Neural progenitor cell (in vitro differentiated cells): ENCODE measurements around the gene PEAK1. TPM values are rescaled to one million over a fixed set of nuclear protein-coding genes. Genes with fewer than 3 reads are reported as not detected.
A peak's percentile ranks its signal among the peaks of the same experiment; 100 is the strongest.

ENCODE experiments used
- DNase-seq: peaks from one replicate; pipeline ENCODE4 v3.0.0-alpha.2; 2016; ENCODE audit warnings: low spot score
- H2AFZ ChIP-seq: fragments of 200-600 bp; sonication (generic); replicated peaks from 2 replicates; pipeline ENCODE4 v1.6.1; 2016; ENCODE audit warnings: antibody characterized with exemption
- H3F3A ChIP-seq: fragments of 200-600 bp; sonication (generic); 2 replicates; pipeline ENCODE4 v1.6.1; 2016; ENCODE audit warnings: antibody characterized with exemption, low read depth
- H3K27ac ChIP-seq: fragments of 200-600 bp; sonication (generic); 2 replicates; pipeline ENCODE4 v1.5.1; 2016; ENCODE audit warnings: mild to moderate bottlenecking
- H3K27me3 ChIP-seq: fragments of 200-600 bp; sonication (generic); 2 replicates; pipeline ENCODE4 v1.6.1; 2016; ENCODE audit warnings: mild to moderate bottlenecking, moderate library complexity
- H3K36me3 ChIP-seq: fragments of 200-600 bp; sonication (generic); 2 replicates; pipeline ENCODE4 v1.5.1; 2016
- H3K4me1 ChIP-seq: fragments of 200-600 bp; sonication (generic); 2 replicates; pipeline ENCODE4 v1.6.1; 2016; ENCODE audit warnings: mixed run types
- H3K4me2 ChIP-seq: fragments of 200-600 bp; sonication (generic); 2 replicates; pipeline ENCODE4 v1.6.1; 2016
- H3K4me3 ChIP-seq: fragments of 200-600 bp; sonication (generic); 2 replicates; pipeline ENCODE4 v1.5.1; 2016
- H3K79me2 ChIP-seq: fragments of 200-600 bp; sonication (generic); 2 replicates; pipeline ENCODE4 v1.6.1; 2016; ENCODE audit warnings: low read depth
- H3K9ac ChIP-seq: fragments of 200-600 bp; sonication (generic); 2 replicates; pipeline ENCODE4 v1.6.1; 2016
- H3K9me3 ChIP-seq: fragments of 200-600 bp; sonication (generic); 2 replicates; pipeline ENCODE4 v1.5.1; 2016; ENCODE audit warnings: low read depth
- H4K20me1 ChIP-seq: fragments of 200-600 bp; sonication (generic); 2 replicates; pipeline ENCODE4 v1.6.1; 2016; ENCODE audit warnings: low read depth
- H3K27ac Mint-ChIP-seq: 3 replicates; pipeline ENCODE4 v1.8.0; 2021; ENCODE audit warnings: mixed read lengths
- H3K27me3 Mint-ChIP-seq: 2 replicates; pipeline ENCODE4 v1.8.0; 2022; ENCODE audit warnings: low read depth, mild to moderate bottlenecking, inconsistent platforms, moderate library complexity, mixed read lengths; ENCODE audit not compliant: insufficient read depth
- H3K36me3 Mint-ChIP-seq: 3 replicates; pipeline ENCODE4 v1.8.0; 2021; ENCODE audit warnings: mixed read lengths
- H3K4me1 Mint-ChIP-seq: 3 replicates; pipeline ENCODE4 v1.8.0; 2021; ENCODE audit warnings: mixed read lengths
- H3K4me3 Mint-ChIP-seq: 3 replicates; pipeline ENCODE4 v1.8.0; 2021; ENCODE audit warnings: mild to moderate bottlenecking, moderate library complexity, mixed read lengths
- H3K9me3 Mint-ChIP-seq: 3 replicates; pipeline ENCODE4 v1.8.0; 2020; ENCODE audit warnings: mixed read lengths
- CTCF ChIP-seq: fragments of 200-600 bp; sonication (generic); IDR thresholded peaks from 2 replicates; pipeline ENCODE4 v1.5.1; 2017; ENCODE audit warnings: antibody characterized with exemption, mild to moderate bottlenecking
- EZH2 ChIP-seq: fragments of 200-600 bp; sonication (generic); IDR thresholded peaks from 2 replicates; pipeline ENCODE4 v1.6.1; 2017; ENCODE audit warnings: antibody characterized with exemption, mild to moderate bottlenecking, moderate library complexity
- EZH2phosphoT487 ChIP-seq: fragments of 200-600 bp; sonication (generic); IDR thresholded peaks from 2 replicates; pipeline ENCODE4 v1.6.1; 2017; ENCODE audit warnings: antibody characterized with exemption
- total RNA-seq: library from RNA; depleted of rRNA; stranded (reverse); fragments of >200 nt; gene quantifications from 2 replicates; pipeline ENCODE4 v1.2.3, GENCODE V29; 2015; ENCODE audit warnings: low replicate concordance

PEAK1 gene
- total RNA-seq, 1 donor from 2014 or later = 30.9 TPM

DNA sequence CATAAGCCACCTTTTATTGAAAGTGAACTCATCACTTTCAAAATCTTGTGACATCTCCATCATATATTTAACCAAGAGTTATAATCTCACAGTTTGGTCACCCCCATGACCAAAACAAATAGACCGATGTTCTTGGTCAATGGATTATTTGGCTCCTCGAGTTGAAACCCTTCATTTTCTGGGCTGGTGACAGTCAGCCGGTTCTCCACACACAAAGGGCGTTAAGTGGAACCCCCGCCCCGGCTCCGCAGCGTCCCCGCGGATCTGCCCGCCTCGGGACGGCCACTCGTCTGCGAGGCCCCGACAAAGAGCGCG, 349.8 kb downstream of the PEAK1 start:
- H3K4me2 ChIP-seq = peak overlapping the region; percentile 98
- no peak overlapping the region for H3K27ac Mint-ChIP-seq
- no peaks in the 10 kb centered on the region for H3K27me3 ChIP-seq
- H3K9ac ChIP-seq = peak overlapping the region; percentile 76
- peak overlapping the region; percentile 88 for H3K4me3 ChIP-seq
- peaks cover 2% of the 10 kb centered on the region for H3K27me3 Mint-ChIP-seq
- no peak for TF ChIP-seq CTCF
- TF ChIP-seq EZH2phosphoT487 = no peak
- no peak for TF ChIP-seq EZH2
- peaks cover 14% of the 10 kb centered on the region for H3K36me3 Mint-ChIP-seq
- no peaks in the 10 kb centered on the region for H3K9me3 ChIP-seq
- peaks cover 54% of the 10 kb centered on the region for H3K79me2 ChIP-seq
- H3K27ac ChIP-seq = no peak overlapping the region
- peaks cover 5% of the 10 kb centered on the region for H3F3A ChIP-seq
- peak overlapping the region; percentile 90 for H3K4me3 Mint-ChIP-seq
- H3K4me1 ChIP-seq = peaks cover 23% of the 10 kb centered on the region
- H3K9me3 Mint-ChIP-seq = no peaks in the 10 kb centered on the region
- H2AFZ ChIP-seq = no peak overlapping the region
- no peak for DNase-seq
- H4K20me1 ChIP-seq = peaks cover 53% of the 10 kb centered on the region
- H3K36me3 ChIP-seq = no peaks in the 10 kb centered on the region
- peaks cover 32% of the 10 kb centered on the region for H3K4me1 Mint-ChIP-seq

DNA sequence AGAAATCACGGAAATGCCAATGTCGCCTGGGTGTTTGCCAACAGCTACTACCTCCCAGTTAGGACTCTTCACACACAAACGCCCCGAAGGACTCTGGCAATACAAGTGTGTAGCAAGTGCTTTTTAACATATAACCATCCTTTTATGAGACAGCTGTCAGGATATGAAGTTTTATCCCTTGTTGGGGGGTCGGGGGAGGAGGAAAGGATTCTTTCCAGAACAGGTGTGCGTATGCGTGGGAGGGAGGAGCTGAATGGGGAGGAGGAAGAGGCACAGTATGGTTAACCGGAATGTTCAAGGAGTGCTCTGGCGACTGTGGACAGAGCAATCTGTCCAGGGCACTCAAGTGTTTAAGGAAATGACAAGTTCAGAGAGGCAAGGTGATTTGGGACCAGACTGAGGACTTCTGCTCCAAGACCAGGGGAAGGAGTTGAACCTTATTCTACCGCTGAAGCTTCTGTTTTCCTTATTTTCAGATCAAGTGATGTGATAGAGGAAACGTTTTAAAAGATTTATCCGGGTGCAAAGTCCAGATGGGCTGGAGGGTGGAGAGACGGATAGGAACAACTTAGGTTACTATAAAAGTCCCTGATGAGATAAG, 350.3 kb downstream of the PEAK1 start:
- Mint-ChIP-seq H3K4me1 (peaks cover 37% of the 10 kb centered on the region), H3K4me3 (peak overlapping the region; percentile 90), H3K9me3 (no peaks in the 10 kb centered on the region), H3K27ac (peak overlapping the region; percentile 42), H3K36me3 (peaks cover 14% of the 10 kb centered on the region), H3K27me3 (peaks cover 2% of the 10 kb centered on the region)
- no peak for TF ChIP-seq EZH2
- no peak for TF ChIP-seq EZH2phosphoT487
- TF ChIP-seq CTCF = no peak
- no peak overlapping the region for H3K27ac ChIP-seq
- H3K27me3 ChIP-seq = no peaks in the 10 kb centered on the region
- peak overlapping the region; percentile 76 for H3K9ac ChIP-seq
- no peak for DNase-seq
- peak overlapping the region; percentile 88 for H3K4me3 ChIP-seq
- no peak overlapping the region for H2AFZ ChIP-seq
- H3K36me3 ChIP-seq = no peaks in the 10 kb centered on the region
- no peaks in the 10 kb centered on the region for H3K9me3 ChIP-seq
- peaks cover 58% of the 10 kb centered on the region for H4K20me1 ChIP-seq
- peaks cover 23% of the 10 kb centered on the region for H3K4me1 ChIP-seq
- peaks cover 8% of the 10 kb centered on the region for H3F3A ChIP-seq
- H3K4me2 ChIP-seq = peak overlapping the region; percentile 98
- H3K79me2 ChIP-seq = peaks cover 59% of the 10 kb centered on the region

DNA sequence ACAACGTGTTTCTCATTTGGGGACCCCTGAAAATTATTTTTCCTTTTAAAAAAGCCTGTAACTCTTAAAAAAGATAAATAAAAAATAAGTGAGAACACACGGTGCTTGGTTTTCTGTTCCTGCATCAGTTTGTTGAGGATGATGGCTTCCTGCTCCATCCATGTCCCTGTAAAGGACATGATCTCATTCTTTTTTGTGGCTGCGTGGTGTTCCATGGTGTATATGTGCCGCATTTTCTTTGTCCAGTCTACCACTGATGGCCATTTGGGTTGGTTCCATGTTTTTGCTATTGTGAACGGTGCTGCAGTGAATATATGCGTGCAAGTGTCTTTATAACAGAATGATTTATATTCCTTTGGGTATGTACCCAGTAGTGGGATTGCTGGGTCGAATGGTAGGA, 351.3 kb downstream of the PEAK1 start:
- no peak overlapping the region for H3K27ac ChIP-seq
- no peaks in the 10 kb centered on the region for H3K36me3 ChIP-seq
- Mint-ChIP-seq H3K36me3 (peaks cover 14% of the 10 kb centered on the region), H3K4me1 (peaks cover 38% of the 10 kb centered on the region), H3K4me3 (peak overlapping the region; percentile 30), H3K9me3 (no peaks in the 10 kb centered on the region), H3K27me3 (peaks cover 2% of the 10 kb centered on the region), H3K27ac (no peak overlapping the region)
- no peak overlapping the region for H3K4me3 ChIP-seq
- H4K20me1 ChIP-seq = peaks cover 68% of the 10 kb centered on the region
- H3K4me2 ChIP-seq = no peak overlapping the region
- H3K27me3 ChIP-seq = no peaks in the 10 kb centered on the region
- H3K9me3 ChIP-seq = no peaks in the 10 kb centered on the region
- no peak overlapping the region for H2AFZ ChIP-seq
- H3K4me1 ChIP-seq = peaks cover 23% of the 10 kb centered on the region
- TF ChIP-seq CTCF (no peak), EZH2 (no peak), EZH2phosphoT487 (no peak)
- peaks cover 69% of the 10 kb centered on the region for H3K79me2 ChIP-seq
- no peak overlapping the region for H3K9ac ChIP-seq
- H3F3A ChIP-seq = peaks cover 8% of the 10 kb centered on the region
- no peak for DNase-seq
